Loucy (cell line): ENCODE measurements around the gene DISC1.

Source experiments
- H2AFZ ChIP-seq: fragments of 200-600 bp; sonication (generic); 2 replicates; pipeline ENCODE4 v1.6.0; 2016; ENCODE audit warnings: antibody characterized with exemption, mild to moderate bottlenecking, low read length, moderate library complexity
- H3F3A ChIP-seq: fragments of 200-600 bp; 2 replicates; pipeline ENCODE4 v1.6.0; 2016; ENCODE audit warnings: antibody characterized with exemption, low read depth, mild to moderate bottlenecking
- H3K27me3 ChIP-seq: fragments of 200-600 bp; sonication (generic); 2 replicates; pipeline ENCODE4 v1.6.1; 2014; ENCODE audit warnings: low read length, mild to moderate bottlenecking; ENCODE audit not compliant: insufficient read depth, poor library complexity, severe bottlenecking
- H3K36me3 ChIP-seq: fragments of 200-600 bp; sonication (generic); 2 replicates; pipeline ENCODE4 v1.6.1; 2016; ENCODE audit warnings: low read length; ENCODE audit not compliant: insufficient read depth
- H3K4me1 ChIP-seq: fragments of 200-600 bp; sonication (generic); 2 replicates; pipeline ENCODE4 v1.5.1; 2014; ENCODE audit warnings: low read length, mild to moderate bottlenecking; ENCODE audit not compliant: insufficient read depth, poor library complexity, severe bottlenecking
- H3K4me2 ChIP-seq: fragments of 200-600 bp; sonication (generic); 2 replicates; pipeline ENCODE4 v1.6.0; 2014; ENCODE audit warnings: antibody characterized with exemption, low read length, low read depth, mild to moderate bottlenecking; ENCODE audit not compliant: poor library complexity, severe bottlenecking
- H3K4me3 ChIP-seq: fragments of 200-600 bp; sonication (generic); 2 replicates; pipeline ENCODE4 v1.5.1; 2014; ENCODE audit warnings: low read length, mild to moderate bottlenecking, mixed read lengths; ENCODE audit not compliant: poor library complexity, severe bottlenecking
- H3K79me2 ChIP-seq: fragments of 200-600 bp; sonication (generic); 2 replicates; pipeline ENCODE4 v1.6.1; 2014; ENCODE audit warnings: low read length; ENCODE audit not compliant: insufficient read depth
- H3K9ac ChIP-seq: fragments of 200-600 bp; sonication (generic); 2 replicates; pipeline ENCODE4 v1.6.0; 2014; ENCODE audit warnings: mild to moderate bottlenecking, low read depth, low read length, moderate library complexity; ENCODE audit not compliant: poor library complexity, severe bottlenecking
- H3K9me2 ChIP-seq: fragments of 200-600 bp; sonication (generic); replicated peaks from 2 replicates; pipeline ENCODE4 v1.6.1; 2016; ENCODE audit warnings: low read depth, low read length, mixed read lengths
- H3K9me3 ChIP-seq: fragments of 200-600 bp; sonication (generic); 2 replicates; pipeline ENCODE4 v1.6.1; 2014; ENCODE audit warnings: mild to moderate bottlenecking, antibody characterized with exemption, low read length, low read depth; ENCODE audit not compliant: insufficient read depth
- H4K20me1 ChIP-seq: fragments of 200-600 bp; sonication (generic); 2 replicates; pipeline ENCODE4 v1.6.0; 2014; ENCODE audit warnings: antibody characterized with exemption, low read length, mild to moderate bottlenecking; ENCODE audit not compliant: insufficient read depth, poor library complexity, severe bottlenecking
- EZH2phosphoT487 ChIP-seq: fragments of 200-600 bp; IDR thresholded peaks from 2 replicates; pipeline ENCODE4 v1.6.1; 2018; ENCODE audit warnings: antibody characterized with exemption, mild to moderate bottlenecking, moderate library complexity, borderline replicate concordance
- TF ChIP-seq, protein P1 (sequence below): fragments of 200-600 bp; sonication (generic); conservative IDR thresholded peaks from 2 replicates; pipeline ENCODE4 v1.5.1; 2014; ENCODE audit warnings: mild to moderate bottlenecking, antibody characterized with exemption, low read length

DISC1 gene

DNA sequence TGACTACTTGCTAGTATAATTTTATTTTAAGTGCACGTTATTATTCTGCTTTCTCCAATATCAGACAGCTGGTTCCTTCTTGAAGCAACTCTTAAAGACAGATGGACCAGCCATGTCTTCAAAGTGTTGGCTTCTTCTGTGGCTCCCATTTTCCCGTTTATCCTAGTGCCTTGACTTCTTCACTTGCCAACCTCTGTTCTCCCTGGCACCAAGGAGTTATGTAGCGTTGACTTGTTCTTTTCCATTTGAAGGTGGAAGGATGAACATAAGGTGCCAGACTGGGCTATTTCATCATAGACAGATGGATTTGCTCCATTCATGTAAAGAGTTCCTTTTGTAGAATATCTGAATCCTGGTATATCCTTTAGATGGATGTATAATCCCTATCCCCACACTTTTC is 260.6 kb downstream of the DISC1 start:
- H4K20me1 ChIP-seq = no peaks in the 10 kb centered on the region
- no peaks in the 10 kb centered on the region for H3K9me2 ChIP-seq
- no peaks in the 10 kb centered on the region for H3F3A ChIP-seq
- no peaks in the 10 kb centered on the region for H3K27me3 ChIP-seq
- H3K9me3 ChIP-seq = no peaks in the 10 kb centered on the region
- H3K36me3 ChIP-seq = no peaks in the 10 kb centered on the region
- H3K4me1 ChIP-seq = no peaks in the 10 kb centered on the region
- H3K79me2 ChIP-seq = no peaks in the 10 kb centered on the region
- H3K9ac ChIP-seq = no peak overlapping the region
- TF ChIP-seq, protein P1, sequence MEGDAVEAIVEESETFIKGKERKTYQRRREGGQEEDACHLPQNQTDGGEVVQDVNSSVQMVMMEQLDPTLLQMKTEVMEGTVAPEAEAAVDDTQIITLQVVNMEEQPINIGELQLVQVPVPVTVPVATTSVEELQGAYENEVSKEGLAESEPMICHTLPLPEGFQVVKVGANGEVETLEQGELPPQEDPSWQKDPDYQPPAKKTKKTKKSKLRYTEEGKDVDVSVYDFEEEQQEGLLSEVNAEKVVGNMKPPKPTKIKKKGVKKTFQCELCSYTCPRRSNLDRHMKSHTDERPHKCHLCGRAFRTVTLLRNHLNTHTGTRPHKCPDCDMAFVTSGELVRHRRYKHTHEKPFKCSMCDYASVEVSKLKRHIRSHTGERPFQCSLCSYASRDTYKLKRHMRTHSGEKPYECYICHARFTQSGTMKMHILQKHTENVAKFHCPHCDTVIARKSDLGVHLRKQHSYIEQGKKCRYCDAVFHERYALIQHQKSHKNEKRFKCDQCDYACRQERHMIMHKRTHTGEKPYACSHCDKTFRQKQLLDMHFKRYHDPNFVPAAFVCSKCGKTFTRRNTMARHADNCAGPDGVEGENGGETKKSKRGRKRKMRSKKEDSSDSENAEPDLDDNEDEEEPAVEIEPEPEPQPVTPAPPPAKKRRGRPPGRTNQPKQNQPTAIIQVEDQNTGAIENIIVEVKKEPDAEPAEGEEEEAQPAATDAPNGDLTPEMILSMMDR = no peak
- TF ChIP-seq EZH2phosphoT487 = no peak
- no peak overlapping the region for H2AFZ ChIP-seq
- H3K4me2 ChIP-seq = no peak overlapping the region
- H3K4me3 ChIP-seq = no peak overlapping the region

DNA sequence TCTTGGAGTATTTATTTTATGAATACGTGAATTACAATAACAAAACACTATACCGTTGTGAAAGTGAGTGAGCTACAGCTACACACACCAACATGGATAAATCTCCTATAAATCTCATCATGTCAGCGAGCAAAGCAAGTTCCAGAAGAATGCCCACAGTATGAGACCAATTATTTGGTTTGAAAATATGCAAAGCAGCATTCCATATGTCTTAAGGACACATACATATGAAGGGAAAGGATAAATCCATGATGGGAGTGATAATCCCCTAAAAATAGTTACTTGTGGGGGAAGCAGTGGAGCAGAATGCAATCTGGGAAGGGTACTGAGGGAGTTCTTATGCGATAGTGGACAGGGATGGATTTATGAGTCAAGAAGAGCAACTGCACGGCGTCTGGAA is 261.3 kb downstream of the DISC1 start:
- Histone ChIP-seq H3K9me2 (no peaks in the 10 kb centered on the region), H3F3A (no peaks in the 10 kb centered on the region), H3K27me3 (no peaks in the 10 kb centered on the region), H3K9me3 (no peaks in the 10 kb centered on the region), H2AFZ (no peak overlapping the region), H3K4me1 (no peaks in the 10 kb centered on the region), H3K79me2 (no peaks in the 10 kb centered on the region), H3K36me3 (no peaks in the 10 kb centered on the region), H3K4me3 (no peak overlapping the region), H3K9ac (no peak overlapping the region), H3K4me2 (no peak overlapping the region), H4K20me1 (no peaks in the 10 kb centered on the region)
- TF ChIP-seq EZH2phosphoT487 = no peak
- TF ChIP-seq, protein P1 = no peak

DNA sequence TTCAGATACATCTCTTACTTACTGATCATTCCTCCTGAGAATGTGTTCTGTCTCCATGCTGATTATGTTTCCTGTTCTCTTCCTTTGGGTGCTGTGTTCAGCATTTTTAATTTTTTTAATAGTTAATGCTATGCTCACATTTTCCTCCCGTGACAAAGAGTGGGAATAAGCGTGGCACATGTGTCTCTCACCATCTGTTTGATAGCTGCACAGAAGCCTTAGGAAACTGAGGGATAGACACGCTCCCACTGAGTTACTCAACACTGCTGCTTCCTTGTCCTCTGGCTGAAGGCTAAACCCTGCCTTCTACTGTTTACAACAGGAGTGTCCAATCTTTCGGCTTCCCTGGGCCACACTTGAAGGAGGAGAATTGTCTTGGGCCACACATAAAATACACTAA is 264.2 kb downstream of the DISC1 start:
- H3K79me2 ChIP-seq = no peaks in the 10 kb centered on the region
- H3K4me2 ChIP-seq = no peak overlapping the region
- H3K27me3 ChIP-seq = no peaks in the 10 kb centered on the region
- H3K9me2 ChIP-seq = no peaks in the 10 kb centered on the region
- H3K4me3 ChIP-seq = no peak overlapping the region
- TF ChIP-seq, protein P1 = no peak
- TF ChIP-seq EZH2phosphoT487 = no peak
- no peak overlapping the region for H3K9ac ChIP-seq
- no peaks in the 10 kb centered on the region for H3K36me3 ChIP-seq
- H3K4me1 ChIP-seq = no peaks in the 10 kb centered on the region
- no peaks in the 10 kb centered on the region for H4K20me1 ChIP-seq
- H3K9me3 ChIP-seq = no peaks in the 10 kb centered on the region
- no peaks in the 10 kb centered on the region for H3F3A ChIP-seq
- no peak overlapping the region for H2AFZ ChIP-seq
